NCI-H1092 (cell line): ENCODE measurements around the gene SHC3.

Source experiments
- DNase-seq: peaks from one replicate; lab custom pipeline; 2025; lab: John Stamatoyannopoulos, UW

Gene SHC3

DNA sequence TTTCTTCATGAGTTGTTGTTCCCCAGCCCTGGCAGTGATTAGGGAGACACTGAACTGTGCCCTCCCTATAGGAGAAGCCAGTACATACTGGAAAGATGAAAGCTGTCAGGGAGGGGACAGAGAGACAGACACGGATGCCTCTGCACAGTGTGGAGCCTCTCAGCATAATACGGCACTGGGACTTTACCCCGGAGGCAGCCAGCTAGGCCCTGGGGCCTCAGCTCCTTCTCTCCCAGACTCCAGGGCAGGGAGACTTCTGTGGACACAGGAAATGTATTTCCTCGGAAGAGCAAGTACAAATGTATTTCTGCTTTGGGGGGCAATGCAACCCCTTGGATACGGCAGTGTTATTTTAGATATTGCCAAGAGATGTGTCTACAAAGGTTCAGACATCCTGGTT is 125.3 kb downstream of the SHC3 start:
- no peak for DNase-seq

DNA sequence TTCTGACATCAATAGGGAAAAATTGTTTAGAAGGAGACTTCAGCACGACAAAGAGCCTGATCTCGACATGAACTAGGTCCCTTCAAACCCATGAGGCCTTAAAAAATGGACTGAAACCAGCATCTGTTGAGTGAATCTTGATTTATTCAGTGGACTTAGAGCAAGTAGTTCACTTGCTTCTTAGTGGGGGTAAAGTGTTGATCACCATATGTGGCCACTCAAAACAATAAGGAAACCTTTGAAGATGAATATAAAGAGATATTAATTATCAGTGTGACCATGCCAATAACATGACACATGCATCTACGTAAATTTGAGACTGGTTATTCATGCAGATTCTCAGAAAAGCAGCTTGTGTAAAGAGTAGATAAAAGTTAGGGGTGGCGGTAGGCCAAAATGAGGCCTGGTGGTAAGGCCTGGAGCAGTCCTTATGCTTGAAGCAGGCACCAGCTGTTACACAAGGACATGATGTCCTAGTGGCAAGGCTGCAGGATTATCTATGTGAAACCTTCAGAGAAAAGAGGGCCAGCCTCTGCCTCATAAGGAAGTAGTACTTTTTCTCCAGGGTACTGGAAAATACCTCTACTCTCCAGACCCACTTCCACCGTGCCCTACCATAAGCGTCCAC is 126.0 kb downstream of the SHC3 start:
- no peak for DNase-seq

DNA sequence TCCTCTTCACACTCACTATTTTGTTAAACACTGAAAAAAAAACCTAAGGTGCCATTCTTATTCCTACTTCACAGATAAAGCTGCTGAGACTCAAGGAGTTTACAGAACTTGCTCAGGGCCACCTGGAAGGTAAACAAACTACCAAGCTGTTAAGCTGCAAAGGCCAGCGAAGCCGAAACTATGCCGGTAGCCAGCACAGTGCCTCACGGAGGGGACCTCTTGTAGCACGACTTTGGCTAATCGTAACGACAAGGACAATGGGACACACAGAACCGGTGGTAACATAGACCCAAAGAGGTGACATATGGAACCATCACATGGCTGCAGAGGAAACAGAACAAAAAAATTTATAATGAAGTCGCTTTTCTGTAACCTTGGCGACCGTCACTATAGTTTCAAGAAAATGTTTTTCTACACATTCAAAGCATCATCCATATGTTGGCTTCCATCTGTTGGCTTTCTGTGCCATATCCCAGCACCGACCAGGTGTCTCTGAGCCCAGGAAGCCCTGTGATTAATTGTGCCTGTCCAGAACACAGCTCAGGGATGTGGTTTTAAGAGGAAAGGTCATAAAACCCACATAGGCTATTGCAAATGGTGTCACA is 127.1 kb downstream of the SHC3 start:
- no peak for DNase-seq

DNA sequence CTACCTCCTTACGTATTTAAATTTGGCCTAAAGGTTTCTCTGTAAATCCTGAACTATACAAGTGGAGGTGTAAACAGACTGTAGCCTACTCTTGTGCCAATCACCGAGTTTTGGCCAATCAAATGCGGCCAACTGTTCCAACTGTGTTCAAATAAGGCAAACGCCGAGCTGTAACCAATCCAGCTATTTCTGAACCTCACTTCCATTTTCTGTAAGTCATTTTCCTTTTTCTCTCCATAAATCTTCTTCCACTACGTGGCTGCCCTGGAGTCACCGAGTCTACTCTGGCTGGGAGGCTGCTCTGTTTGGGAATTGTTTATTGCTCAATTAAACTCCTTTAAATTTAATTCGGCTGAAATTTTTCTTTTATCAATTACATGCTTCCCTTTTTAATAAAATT is 129.0 kb downstream of the SHC3 start:
- no peak for DNase-seq

DNA sequence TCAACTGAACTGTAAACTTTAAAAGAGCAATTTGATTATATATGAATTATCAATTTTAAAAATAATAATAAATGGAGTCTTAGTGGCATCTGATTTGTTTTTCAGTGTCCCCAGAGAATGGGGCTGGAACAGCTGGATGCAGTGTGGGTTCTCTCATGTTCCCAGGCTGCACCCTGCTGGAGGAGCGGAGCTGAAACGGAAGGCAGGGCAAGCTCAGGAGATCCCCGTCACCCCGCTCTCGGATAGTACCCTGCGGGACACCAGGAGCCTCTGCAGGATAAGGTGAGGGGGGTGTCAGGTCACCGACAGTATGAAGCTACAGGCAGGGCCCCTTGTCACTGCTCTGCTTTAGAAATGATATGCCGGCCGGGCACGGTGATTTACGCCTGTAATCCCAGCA is 130.0 kb downstream of the SHC3 start:
- no peak for DNase-seq

DNA sequence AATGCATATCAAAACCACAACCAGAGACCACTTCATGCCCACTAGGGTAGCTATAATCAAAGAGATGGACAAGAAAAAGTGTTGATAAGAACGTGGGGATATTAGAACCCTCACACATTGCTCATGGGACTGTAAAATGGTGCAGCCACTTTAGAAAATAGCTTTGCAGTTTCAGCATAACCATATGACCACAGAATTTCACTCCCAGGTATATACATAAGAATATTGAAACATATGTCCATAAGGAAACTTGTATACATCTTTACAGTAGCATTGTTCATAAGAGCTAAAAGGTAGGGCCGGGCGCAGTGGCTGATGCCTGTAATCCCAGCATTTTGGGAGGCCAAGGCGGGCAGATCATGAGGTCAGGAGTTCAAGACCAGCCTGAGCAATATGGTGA is 131.0 kb downstream of the SHC3 start:
- no peak for DNase-seq

DNA sequence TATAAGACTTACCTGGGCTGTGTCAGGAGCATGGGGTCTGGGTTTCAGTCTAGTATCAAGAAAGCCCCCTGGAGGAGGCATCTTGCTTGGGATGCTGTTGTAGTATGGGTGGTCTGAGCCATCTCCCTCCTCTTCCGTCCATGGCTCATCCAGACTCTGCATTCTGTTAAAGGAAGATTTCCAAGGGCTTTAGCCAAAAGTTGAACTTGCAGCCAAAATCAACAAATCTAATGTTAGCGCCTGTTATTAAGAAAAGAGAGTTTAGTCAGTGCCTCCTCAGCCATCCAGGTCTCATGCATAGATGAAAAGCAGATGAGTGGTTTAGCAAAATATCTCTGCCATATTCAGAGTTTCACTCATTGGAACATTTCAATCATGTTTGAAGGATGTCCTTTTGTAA is 131.8 kb downstream of the SHC3 start:
- no peak for DNase-seq

DNA sequence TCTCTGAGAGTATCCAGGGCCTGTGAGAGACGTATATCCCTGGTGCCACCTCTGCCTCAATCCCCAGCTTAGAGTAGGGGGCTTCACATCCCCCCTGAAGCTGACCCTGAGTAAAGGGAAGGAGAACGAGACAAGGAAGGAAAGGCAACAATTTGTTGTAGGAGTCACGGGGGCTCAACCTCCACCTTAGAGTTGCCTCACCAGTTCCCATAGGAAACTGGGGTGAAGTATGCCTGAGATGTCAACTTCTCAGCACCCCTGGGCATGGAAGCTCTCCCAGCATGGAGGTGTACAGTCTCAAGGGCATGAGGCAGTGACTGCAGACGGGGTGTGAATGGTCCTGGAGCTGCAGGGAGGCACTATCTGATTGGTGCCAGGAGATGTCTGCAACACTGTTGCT is 133.7 kb downstream of the SHC3 start:
- DNase-seq, result no peak

DNA sequence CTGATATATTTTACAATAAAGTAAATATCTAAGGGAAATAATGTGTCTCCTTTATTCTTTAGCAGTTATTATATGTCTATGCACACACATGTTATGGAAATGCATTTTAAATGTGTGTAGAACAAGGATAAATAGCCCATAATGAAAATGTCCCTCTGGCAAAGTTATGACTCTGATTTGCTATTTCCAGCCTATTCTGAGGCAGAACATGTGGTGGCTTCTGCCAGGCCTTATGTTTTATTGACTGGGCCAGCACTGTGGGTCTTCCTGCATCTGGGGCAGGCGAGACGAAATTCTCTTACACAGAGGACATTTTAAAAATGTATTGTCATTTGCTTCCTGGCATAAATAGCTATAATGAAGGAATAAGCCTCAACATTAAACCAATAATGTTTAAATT is 134.5 kb downstream of the SHC3 start:
- DNase-seq, result no peak

DNA sequence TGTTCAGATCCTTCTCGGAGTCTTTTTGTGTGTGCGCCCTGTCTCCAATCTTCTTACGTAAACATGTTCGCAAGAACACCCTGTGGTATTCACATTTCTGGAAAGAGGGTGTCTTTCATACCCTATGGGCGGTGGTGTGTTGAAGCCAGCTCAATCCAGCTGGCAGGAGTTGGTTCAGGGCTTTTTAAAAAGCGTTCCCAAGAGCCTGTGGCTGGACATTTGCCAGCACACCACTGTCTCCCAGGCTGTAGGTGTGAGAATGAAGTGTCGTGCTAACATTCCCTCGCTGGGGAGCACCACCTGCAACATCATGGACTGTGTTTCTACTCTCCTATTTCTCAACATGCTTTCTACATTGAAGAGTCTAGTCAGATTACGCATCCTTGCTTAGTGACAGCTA is 135.6 kb downstream of the SHC3 start:
- no peak for DNase-seq

DNA sequence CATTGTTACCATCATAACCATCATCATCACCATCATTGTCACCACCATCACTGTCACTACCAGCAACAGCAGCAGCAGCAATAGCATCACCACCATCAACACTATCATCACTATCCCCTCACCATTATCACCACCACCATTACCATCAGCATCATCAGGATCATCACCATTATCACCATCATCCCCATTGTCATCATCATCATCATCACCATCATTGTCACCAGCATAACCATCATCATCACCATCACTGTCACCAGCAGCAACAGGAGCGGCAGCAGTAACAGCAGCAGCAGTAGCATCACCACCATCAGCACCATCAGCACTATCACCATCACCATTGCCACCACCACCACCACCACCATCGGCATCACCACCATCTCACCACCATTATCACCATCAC is 139.0 kb downstream of the SHC3 start:
- DNase-seq, result no peak

DNA sequence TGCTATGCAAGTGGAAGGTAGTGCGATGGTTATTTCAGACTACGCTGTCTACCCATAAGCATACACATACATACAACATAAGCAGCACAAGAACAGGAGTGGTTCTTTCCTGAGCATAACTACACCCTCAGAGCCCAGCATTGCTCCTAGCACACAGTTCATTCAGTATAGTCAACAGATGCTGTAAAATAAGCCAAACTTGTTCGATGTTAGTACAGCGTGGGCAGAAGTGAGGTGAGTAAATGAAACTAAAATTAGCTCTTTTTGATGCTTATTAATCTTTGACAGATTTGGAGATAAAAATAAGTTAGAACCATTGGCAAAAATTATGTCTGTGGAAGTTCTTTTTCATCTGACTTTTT is 139.5 kb downstream of the SHC3 start:
- no peak for DNase-seq

DNA sequence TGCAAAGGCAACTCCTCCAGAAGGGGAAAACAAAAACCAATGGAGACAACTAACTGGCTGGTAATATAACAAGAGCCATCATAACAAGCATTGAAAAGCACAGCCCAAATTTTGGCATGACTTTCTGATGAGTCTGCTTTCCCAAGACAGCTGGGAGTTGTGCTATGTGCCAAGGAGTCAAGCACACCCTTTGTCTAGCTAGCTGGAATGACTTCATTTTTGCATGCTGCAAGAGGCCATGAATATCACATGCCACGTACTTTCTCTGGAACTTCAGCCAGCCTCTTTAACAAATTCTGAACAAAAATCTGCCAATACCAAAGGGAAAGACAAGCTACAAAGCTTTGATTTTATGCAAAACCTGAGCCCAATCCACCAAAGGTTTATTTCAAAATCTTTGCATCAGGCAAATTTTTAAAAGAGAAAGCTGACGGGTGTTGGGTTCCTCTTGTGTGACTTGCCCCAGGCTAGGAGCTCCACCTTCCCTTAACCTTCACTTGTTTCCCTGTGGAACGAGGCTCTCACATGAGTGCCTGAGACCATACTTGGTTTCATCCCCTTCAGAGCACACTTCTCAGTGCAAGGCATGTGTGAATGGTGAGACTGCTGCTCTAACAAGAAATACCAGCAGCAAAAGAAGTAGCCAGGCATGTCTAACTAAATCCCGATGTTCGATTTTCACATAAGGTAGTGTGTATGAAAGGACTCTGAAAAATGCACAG is 140.1 kb downstream of the SHC3 start:
- DNase-seq, result no peak

DNA sequence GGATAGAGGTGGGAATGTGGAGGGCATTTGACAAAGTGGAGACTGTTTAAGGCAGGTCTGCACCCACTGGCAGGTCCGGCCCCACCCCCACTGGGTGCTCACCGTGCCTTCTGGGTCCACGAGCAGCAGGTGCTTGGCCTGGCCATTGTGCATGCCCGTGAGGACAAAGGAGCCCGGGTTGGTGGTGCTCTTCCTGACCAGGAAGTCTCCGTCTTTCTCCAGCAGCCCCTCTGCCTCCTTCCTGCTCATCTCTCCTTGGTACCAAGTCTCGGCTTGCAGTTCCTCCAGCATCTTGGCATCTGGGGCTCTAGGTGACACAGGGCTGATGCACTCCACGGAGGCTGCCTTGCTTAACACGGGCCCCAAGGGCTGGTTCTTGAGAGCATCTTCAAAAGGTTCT is 140.7 kb downstream of the SHC3 start:
- DNase-seq, result no peak

DNA sequence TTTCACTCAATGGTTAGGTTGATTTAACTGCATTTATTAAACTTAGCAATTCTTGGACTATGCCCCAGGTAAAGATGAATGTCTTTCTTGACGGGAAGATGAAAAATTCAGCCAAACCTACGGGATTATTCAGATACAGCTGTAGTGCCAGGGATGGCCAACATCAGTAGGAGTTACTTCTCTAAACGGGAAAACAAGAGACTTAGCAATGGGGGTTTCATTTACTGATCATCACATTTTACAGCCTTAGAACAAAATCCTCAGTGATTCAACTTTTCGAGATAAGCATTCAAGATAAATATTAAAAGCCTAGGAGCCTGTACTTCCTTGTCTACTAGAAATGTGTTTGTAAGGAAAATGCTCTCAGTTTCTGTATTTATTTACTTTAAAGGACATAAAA is 141.3 kb downstream of the SHC3 start:
- DNase-seq, result no peak

DNA sequence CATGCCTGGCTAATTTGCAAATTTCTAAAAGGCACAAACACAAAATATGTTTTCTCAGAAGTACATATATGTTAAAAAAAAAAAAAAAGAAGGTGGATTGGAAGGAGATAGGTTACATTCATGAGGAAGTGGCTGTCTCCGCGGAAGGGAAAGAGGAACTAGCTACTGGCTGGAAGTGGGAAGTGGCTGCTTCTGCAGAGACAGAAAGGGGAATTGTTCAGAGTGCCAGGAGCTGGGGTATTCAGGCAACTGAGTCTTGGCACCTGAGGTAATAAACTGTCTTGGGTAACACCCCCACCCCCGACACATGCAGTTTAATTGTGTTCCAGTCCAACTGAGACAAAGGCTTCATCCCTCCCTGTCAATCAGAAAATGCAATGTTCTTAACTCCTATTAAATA is 141.7 kb downstream of the SHC3 start:
- no peak for DNase-seq

DNA sequence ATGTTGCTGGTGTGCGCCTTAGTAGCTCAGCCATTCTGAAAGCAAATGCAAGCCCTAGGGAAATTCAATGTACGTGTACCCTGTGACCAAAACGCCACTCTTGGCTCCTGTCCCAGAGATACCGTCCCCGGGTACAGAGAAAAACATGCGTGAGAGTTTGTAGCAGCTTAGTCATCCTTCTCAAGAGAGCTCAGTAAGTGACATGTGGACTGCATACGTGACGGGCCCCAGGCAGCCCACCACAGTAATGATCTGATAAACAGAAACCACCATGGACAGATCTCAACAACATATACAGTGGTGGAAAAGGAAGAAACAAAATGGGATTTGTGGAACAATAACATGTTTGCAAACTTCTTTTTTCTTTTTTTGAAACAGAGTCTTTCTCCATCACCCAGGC is 142.2 kb downstream of the SHC3 start:
- DNase-seq, result no peak

DNA sequence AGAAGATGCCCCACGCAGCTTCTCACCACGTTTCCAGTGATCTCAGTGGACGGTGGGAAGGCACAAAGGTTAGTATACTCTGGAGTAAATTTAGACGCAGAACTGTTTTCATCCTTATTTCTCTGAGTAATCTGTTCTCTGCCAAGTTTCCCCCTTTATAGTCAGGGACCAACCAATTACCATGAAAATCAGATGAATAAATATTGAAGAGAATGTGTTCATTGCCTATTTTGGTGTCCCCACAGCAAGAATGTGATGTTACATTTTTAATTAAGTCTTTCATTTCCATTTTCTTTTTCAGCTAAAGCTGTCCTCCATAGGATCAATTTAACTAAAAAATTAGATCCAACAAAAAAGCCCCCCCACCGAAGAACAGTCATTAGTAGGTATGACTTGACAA is 146.0 kb downstream of the SHC3 start:
- DNase-seq, result no peak

DNA sequence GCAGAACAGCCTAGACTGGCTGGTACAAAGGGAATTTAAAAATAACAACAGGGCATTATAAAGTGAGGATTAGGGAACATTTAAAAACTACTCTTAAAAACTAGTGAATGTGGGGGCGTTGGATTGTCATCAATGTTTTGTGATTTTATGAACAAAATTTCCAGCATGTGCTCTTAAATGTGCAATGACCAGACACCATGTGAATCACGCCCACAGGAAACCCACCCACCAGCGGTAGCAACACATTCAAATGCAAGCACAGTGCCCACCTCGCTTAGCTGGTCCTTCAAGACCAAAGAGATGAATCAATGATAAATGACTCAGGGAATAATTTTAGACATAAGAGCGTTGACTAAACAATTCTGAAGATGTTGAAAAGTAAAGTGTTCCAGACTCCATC is 146.4 kb downstream of the SHC3 start:
- no peak for DNase-seq

DNA sequence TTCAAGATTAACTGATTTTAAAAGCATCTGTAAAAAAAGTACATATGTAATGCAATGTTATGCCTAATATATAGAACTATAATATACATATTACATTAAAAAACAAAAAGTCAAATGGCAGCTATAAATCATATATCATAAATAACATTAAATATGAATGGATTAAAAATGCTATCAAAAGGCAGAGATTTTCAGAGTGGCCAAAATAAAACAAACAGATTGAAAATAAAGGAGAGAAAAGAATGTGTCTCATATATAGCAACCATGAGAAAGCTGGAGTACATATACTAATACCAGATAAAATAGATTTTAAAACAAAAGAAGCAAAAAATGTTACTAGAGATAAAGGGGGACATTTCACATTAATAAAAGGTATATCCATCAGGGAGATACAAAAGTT is 148.8 kb downstream of the SHC3 start:
- no peak for DNase-seq

DNA sequence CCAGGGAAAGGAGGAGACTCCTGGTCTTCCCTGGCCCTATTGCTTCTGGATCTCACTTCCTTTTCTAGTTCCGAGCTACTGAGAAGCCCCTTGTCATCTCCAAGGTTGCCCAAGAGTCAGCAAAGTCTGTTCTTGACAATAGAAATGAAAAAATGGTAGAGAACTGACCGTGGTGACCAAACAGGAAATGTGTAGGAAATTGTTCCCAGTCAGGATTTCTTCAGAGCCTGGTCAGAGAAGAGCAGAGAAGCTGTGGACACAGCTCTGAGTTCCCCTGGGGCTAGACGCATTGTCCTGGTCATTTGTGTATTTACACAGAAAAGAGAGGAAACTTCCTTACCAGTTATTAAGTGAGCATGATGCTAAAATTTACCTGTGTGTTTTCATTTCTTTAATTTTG is 151.7 kb downstream of the SHC3 start:
- DNase-seq, result no peak

DNA sequence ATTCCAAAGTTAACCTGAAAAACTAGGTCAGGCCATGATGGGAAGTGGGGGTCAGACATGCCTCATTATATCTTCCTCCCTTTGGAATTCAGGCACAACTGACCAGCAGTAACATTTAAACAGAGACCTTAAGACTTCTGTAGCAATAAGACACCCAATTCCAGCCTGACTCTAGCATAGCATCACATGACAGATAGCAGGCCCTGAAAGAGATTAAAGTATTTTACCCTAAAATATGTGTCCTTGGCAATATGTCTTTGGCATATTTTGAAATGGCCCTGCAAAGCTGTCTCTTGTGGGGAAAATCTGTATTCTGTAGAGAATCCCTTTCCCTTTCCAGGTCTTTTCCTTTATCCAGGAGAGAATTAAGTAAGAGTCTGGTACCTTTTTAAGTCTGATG is 153.1 kb downstream of the SHC3 start:
- no peak for DNase-seq

DNA sequence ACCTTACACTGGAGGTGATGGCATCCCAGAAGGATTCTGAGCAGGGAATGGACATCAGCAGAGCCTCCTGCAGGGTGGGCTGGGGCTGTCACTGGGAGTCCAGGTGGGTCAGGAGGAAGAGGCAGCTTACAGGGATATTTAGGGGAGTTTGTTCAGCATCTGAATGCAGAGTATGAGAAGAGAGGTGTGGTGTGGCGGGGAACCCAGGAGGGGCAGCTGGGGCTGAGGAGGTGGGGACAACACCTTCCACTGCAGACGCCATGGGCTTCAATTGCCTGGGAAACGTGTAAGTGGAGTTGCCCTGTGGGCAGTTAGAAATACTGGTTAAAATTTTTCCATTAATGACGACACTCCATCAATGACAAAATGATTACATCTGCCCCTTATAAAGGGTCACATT is 153.9 kb downstream of the SHC3 start:
- DNase-seq, result no peak

DNA sequence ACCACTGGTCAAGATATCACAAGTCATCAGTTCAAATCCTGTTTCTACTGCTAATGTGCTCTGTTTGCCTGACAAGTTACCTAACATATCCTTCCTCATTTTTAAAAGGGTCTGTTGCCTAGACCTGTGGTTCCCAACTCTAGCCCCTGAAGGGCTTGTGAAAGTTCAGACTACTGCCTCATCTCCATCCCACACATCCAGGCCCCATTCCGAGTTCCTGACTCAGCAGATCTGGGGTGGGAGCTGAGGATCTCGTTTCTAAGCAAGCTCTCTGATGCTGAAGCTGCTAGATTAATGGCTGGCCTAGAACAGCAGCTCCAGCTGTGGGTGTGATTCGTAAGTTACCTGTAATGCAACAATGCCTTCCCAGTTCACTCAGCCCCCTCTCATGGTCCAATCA is 154.9 kb downstream of the SHC3 start:
- DNase-seq, result no peak
